Activated T-helper 1 cell treated with anti-CD3 and anti-CD28 coated beads, Interleukin-2, amount 50 U/mL, for 16 hours (primary cell): ENCODE results near the gene APC2.
"Not testable (repeated sequence)": the region's sequence is repeated elsewhere in the genome, so short reads cannot be mapped to it uniquely, and the experiment has no call there.

Experiments
- DNase-seq, 2 donors: peaks; one replicate each; pipeline ENCODE4 v3.0.0-alpha.2; 2020; ENCODE audit warnings: low read depth in 1 of 2, low spot score in 1 of 2

Gene APC2

GRCh38 chr19:1495051-1495798, 45.3 kb downstream of the APC2 start:
- DNase-seq, result no peak

DNA sequence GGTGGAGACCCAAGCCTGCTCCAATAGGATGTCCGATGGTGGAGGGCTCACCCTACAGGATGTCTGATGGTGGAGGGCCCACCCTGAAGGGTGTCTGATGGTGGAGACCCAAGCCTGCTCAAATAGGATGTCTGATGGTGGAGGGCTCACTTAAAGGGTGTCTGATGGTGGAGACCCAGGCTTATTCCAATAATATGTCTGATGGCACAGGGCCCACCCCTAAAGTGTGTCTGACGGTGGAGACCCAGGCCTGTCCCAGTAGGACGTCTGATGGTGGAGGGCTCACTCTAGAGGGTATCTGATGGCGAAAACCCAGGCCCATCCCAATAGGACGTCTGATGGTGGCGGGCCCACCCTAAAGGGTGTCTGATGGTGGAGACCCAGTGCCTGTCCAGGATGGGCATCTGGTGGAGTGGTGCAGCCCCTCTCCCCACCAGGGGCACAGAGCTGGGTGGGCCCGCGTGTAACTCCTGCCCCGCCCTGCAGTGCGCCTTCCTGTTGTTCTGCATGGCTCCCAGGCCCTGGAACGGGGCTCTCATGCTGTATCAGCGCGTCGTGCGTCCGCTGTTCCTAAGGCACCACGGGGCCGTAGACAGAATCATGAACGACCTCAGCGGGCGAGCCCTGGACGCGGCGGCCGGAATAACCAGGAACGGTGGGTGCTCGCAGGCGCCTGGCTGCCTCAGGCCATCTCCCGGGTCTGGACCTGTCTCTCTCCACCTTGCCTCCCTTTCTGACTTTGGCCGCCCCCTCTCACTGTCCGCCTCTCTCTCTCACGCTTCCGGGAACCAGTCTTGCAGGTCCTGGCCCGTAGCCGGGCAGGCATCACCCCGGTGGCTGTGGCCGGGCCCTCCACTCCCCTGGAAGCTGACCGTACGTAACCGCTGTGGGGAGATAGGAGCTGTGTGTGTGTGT, 46.1 kb downstream of the APC2 start:
- no peak for DNase-seq

DNA sequence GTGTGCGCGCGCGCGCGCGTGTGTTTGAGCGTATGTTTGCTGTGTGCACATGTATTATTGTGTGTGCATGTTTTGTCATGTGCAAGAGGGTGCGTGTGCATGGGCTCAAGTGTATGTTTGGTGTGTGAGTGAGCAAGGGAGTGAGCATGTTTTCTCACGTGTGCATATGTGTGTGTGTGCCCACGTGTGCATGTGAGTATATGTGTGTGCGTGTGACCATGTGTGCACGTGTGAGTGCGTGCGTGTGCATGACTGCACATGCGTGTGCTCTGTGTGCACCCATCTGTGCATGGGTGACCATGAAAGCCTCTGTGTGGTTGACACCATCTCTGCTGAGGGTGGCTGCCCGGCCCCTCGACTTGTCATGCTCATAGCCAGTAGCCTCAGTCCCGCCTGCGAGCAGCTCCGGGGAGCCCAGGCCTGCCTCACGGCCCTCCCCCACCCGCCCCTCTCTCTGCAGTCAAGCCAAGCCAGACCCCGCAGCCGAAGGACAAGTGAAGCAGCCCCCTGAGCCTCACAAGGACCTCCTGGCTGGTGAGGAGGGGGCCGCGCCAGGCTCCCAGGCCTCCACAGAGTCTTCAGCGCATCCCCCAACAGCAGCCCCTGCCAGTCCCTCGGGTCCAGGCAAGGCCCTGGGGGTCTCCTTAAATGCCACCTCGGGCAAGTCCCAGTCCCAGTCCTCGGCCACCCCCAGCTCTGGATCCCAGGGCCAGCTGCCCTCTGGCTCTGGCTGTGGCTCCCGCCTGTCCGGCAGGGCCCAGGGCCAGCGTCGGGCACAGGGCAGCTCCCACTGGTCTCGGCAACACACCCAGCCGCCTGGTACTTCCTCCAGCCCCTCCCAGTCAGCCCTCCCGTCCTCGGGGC, 47.0 kb downstream of the APC2 start:
- no peak for DNase-seq

- DNase-seq, result no peak
These were observed 47.8 kb downstream of the APC2 start for GRCh38 chr19:1497578-1498235.

GRCh38 chr19:1499231-1499630, 49.3 kb downstream of the APC2 start:
- not testable (repeated sequence) for DNase-seq

DNA sequence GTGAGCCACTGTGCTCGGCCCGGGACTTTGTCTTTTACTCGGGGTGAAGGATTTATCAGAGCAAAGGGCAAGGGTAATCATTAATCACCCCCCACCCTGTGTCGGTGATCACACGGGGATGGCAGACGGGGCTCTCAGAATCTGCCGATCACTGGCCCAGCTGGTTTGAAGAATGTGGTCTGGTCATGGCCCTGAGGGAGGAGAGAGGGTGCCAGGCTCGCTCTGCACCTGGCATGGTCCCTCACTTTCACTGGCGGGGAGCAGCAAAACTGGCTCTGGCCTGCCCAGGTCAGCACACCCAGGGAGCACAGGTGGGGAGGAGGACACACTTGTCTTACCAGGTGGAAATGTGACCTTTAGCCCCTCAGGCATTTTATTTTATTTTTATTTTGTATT, 51.3 kb downstream of the APC2 start:
- no peak for DNase-seq

DNA sequence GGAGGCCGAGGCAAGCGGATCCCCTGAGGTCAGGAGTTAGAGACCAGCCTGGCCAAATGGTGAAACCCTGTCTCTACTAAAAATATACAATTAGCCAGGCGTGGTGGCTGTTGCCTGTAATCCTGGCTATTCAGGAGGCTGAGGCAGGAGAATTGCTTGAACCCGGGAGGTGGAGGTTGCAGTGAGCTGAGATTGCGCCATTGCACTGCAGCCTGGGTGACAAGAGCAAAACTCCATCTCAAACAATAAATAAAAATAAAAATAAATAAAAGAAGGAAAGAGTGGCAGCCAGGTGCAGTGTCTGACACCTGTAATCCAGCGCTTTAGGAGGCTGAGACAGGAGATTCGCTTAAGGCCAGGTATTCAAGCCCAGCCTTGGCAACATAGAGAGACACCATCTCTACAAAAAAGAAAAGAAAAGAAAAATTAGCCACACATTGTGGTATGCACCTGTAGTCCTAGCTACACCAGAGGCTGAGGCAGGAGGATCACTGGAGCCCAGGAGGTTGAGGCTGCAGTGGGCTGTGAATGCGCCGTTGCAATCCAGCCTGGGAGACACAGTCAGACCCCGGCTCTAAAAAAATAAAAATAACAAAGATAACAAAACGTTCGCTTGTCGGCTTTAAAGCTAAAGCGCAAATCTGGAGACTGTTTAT, 52.6 kb downstream of the APC2 start:
- no peak for DNase-seq

DNA sequence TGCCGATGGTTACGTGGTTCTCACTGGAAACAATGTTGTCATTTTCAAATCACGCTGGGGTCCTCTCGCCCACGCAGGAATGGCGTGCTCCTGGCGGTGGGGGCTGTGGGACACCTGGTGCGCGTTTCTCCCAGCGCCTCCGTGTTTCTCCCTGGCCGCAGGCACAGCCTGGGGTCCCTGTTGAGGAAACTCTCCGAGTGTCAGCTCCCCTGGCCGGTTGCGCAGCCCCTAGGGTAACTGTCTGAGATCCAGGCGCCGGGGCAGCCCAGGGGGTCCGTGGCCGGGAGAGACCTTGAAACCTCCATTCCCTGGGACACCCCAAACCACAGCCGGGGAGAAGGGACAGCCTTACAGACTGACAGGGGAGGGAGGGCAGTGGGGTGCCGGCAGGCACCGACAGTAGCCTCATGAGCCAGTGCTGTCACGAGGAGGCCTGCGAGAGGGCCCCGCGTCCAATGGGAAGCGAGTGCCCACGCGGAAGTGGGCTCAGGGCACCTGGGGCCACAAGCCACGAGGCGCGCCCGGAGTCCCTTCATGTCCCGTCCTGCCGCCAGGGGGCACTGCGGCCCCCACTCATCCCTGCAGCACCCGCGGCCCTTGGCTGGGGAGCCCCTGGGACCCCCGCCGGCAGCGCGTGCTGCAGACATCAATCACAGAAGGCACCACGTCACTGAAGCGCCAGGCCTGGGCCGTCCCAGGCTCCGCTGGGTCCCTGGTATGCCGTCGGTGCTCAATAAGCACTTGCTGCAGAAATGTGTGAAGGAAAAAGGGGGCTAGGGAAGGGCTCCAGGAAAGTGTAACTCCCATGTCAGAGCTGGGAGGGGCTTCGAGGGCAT, 53.4 kb downstream of the APC2 start:
- peak; percentile 37 to 55 for DNase-seq

- no peak for DNase-seq
These were observed 54.2 kb downstream of the APC2 start for GRCh38 chr19:1503925-1504773.

- DNase-seq, result no peak
These were observed 55.1 kb downstream of the APC2 start for GRCh38 chr19:1505012-1505411.

GRCh38 chr19:1505991-1506881, 56.3 kb downstream of the APC2 start:
- no peak for DNase-seq

DNA sequence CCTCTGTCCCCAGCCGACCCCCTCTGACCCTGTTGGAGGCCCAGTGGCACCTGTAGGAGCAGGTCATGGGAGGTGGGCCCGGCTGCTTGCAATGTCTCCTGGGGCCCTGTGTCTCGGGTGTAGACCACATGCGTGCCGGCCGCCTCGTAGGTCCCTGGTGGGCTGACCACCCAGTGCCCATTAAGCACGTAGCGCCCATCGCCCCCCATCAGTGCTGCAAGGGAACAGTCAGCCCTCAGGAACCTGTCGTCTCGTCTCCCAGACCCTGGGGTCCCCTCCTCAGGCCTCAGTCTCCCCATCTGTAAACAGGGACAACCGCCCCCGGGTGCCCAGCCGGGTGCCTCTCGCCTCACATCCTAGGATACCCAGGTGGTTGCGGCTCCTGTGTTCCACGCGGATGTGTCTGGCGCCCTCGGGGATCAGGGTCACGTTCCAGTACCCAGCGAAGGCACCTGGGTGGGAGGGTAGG, 57.3 kb downstream of the APC2 start:
- no peak for DNase-seq

DNA sequence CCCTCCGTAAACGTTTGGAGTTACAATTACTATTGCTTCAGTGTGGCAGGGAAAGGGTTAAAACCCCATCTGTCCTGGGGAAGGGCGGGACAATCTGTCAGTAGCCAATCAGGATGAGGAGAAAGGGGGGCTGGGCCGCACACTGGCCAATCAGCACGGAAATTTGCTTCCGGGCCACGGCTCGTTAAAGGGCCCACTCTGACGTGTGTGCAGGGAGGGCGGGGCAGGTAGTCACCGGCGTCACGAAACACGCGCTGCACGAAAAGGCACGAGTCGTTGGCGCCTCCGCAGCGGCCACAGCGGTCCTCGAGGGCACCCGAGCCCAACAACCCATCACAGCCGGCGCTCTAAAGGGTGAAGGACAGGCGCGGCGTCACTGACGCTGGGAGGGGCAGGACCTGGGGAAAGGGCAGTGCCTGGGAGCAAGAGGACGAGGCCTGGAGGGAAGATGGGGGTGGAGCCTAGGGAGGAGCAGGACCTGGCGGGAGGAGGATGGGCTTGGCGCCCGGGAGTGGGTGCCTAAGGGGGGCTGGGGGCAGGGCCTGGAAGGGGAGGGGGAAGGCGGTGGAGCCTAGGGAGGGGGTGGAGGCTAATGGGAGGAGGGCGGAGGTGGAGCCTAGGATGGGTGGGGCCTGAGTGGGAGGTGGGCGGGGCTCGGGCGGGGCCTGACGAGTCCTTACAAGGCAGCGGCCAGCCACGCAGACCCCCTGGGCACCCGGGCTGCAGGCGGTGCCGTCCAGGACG, 58.0 kb downstream of the APC2 start:
- DNase-seq, result peak; percentile 76 to 85

- DNase-seq, result no peak
These were observed 58.6 kb downstream of the APC2 start for GRCh38 chr19:1508507-1508856.

DNA sequence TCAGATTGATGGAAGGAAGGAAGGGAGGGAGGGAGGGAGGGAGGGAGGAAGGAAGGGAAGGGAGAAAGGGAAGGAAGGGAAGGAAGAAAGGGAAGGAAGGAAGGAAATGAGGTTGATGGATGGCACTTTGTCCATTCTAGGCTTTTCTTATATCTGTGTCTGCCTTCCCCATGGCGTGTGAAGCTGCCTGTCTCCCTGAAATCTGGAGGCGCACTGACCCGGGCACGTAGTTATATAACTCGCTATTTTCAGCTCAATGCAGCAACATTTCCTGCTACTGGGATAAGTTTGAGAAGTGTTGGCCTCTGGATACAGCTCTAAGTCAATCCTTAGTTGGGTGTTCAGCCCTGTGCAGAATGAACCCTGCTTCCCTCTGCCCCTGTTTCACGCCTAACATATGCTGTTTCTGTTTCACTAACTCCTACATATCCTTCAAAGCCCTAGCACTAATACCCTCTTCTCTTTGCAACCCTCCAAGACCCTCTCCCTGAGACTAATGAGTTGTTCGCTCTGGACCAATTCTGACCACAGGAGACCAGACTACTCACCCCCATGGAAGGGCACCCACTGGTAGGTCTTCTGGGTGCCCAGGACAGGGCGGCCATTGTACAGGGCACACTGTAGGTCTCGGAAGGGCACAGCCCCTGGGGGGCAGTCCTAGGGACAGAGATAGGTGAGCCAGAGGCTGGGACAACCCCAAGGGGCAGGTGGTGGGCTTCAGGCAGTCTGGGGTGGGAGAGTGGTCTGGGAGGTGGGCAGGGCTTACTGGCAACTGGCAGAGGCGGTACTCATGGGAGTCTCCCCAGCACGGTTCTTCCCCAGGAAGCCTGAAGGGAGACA, 59.9 kb downstream of the APC2 start:
- DNase-seq, result no peak

DNA sequence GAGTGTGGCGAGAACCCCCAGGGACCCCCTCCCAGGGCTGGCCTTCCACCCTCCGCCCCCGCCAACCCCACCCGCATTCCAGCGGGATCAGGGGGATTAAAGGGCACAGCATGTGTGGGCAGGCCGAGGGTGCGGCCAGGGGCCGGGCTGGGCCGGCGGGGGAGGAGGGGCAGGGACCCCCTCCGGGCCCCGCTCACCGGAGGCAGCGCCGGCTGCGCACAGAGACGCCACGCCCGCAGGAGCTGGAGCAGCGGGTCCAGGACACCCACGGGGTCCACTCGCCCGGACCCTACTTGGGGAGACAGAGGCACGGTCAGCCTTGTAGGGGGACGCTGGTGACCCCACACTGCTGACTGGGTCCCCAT, 60.5 kb downstream of the APC2 start:
- DNase-seq, result no peak
